Muscle of back (tissue), 13 donors: Measurements from ENCODE around the gene TGIF2. TPM values are rescaled to one million over a fixed set of nuclear protein-coding genes. Genes with fewer than 3 reads are reported as not detected.

Experiments
- DNase-seq, 3 donors: peaks; one replicate each; pipeline versions ENCODE4 v3.0.0 to v3.0.0-alpha.2; 2013
- long read RNA-seq, 9 donors: transcript quantifications; one replicate each; lab custom pipeline, GENCODE V29; 2026
- polyA plus RNA-seq, 10 donors: library from polyadenylated mRNA; unstranded; fragments of 120-200 nt; gene quantifications; one replicate each; pipeline ENCODE4 v1.2.1, GENCODE V29; 2013; ENCODE audit not compliant: insufficient read length in 10 of 10

TGIF2 gene
- 10 to 100 TPM; 18.7 to 28.2 (median 22.1) TPM for polyA plus RNA-seq
- long read RNA-seq, donor 1: 0 reads
- long read RNA-seq, donor 2, partial matches to known transcripts: 0 of 2 reads
- long read RNA-seq, donor 2, other reads (novel, unspliced or antisense): 0 of 2 reads
- long read RNA-seq, donor 3: 0 reads
- long read RNA-seq, donor 4, partial matches to known transcripts: 0 of 1 reads
- long read RNA-seq, donor 4, other reads (novel, unspliced or antisense): 0 of 1 reads
- long read RNA-seq, donor 5, transcript TGIF2-201 (3 exons, 3,406 nt): major isoform, 6 of 8 reads
- long read RNA-seq, donor 5, partial matches to known transcripts: 0 of 8 reads
- long read RNA-seq, donor 5, other reads (novel, unspliced or antisense): 0 of 8 reads
- long read RNA-seq, donor 6, transcript TGIF2-201 (3 exons, 3,406 nt): major isoform, 5 of 5 reads
- long read RNA-seq, donor 6, partial matches to known transcripts: 0 of 5 reads
- long read RNA-seq, donor 6, other reads (novel, unspliced or antisense): 0 of 5 reads
- long read RNA-seq, donor 7: 0 reads
- long read RNA-seq, donor 8, partial matches to known transcripts: 0 of 1 reads
- long read RNA-seq, donor 8, other reads (novel, unspliced or antisense): 0 of 1 reads
- long read RNA-seq, donor 9, partial matches to known transcripts: 0 of 1 reads
- long read RNA-seq, donor 9, other reads (novel, unspliced or antisense): 0 of 1 reads

GRCh38 chr20:36573103-36573797, at the start of gene TGIF2:
TSS of gene TGIF2 (plus strand) at chr20:36573597. CDS start at chr20:36578775, 5,178 bp downstream.
- DNase-seq: peak; percentile 90 to 91 (median 91)

GRCh38 chr20:36525620-36526365, 47.6 kb upstream of the TGIF2 start:
- no peak for DNase-seq

GRCh38 chr20:36526521-36527011, 46.8 kb upstream of the TGIF2 start:
- no peak for DNase-seq

GRCh38 chr20:36527331-36528125, 45.9 kb upstream of the TGIF2 start:
- DNase-seq: no peak

- no peak for DNase-seq
Observed at GRCh38 chr20:36528176-36528874, 45.1 kb upstream of the TGIF2 start.

GRCh38 chr20:36528875-36529417, 44.5 kb upstream of the TGIF2 start:
- DNase-seq: no peak

- no peak for DNase-seq
Observed at GRCh38 chr20:36532388-36532787, 41.0 kb upstream of the TGIF2 start.

- no peak for DNase-seq
Observed at GRCh38 chr20:36532822-36533221, 40.6 kb upstream of the TGIF2 start.

GRCh38 chr20:36538026-36538722, 35.2 kb upstream of the TGIF2 start:
- peak in 2 of 3 donors; percentile 40 to 60 for DNase-seq

- no peak for DNase-seq
Observed at GRCh38 chr20:36540551-36541211, 32.7 kb upstream of the TGIF2 start.

GRCh38 chr20:36541227-36541767, 32.1 kb upstream of the TGIF2 start, which contains the start of gene MYL9:
TSS of gene MYL9 (plus strand) at chr20:36541519. CDS start at chr20:36544885, 3,366 bp downstream.
- peak; percentile 67 to 84 (median 79) for DNase-seq

GRCh38 chr20:36541768-36542488, 31.5 kb upstream of the TGIF2 start:
- DNase-seq: peak in 2 of 3 donors; percentile 36 to 61

- DNase-seq: no peak
Observed at GRCh38 chr20:36542516-36543183, 30.7 kb upstream of the TGIF2 start.

GRCh38 chr20:36543184-36544133, 29.9 kb upstream of the TGIF2 start:
- DNase-seq: peak; percentile 38 to 57 (median 51)
